HEK293 (cell line): ENCODE measurements around the gene DYNLT2B.
"Not testable (repeated sequence)": the region's sequence is repeated elsewhere in the genome, so short reads cannot be mapped to it uniquely, and the experiment has no call there.

Source experiments
- CTCF ChIA-PET: fragments of 350-600 bp; formaldehyde crosslinking; extraction: SDS; loops from one replicate; lab custom pipeline; 2021; ENCODE audit warnings: antibody characterized with exemption; lab: Yijun Ruan, JAX
- POLR2A ChIA-PET: fragments of 300-600 bp; formaldehyde crosslinking; extraction: SDS; loops from one replicate; lab custom pipeline; 2020; ENCODE audit warnings: antibody characterized with exemption, inconsistent platforms; lab: Yijun Ruan, JAX
- H3K27ac ChIP-seq: fragments of 200-500 bp; sonication (Bioruptor generic); 2 replicates; pipeline ENCODE4 v1.5.1; 2014; ENCODE audit warnings: low read depth, low read length, control low read depth, inconsistent platforms; ENCODE audit errors: extremely low read depth
- H3K36me3 ChIP-seq, 2 experiments: fragments of 200-500 bp in 1 of 2; sonication (Bioruptor generic) in 1 of 2; 1 replicate in 1 of 2; 2 replicates in 1 of 2; pipeline ENCODE4 v1.5.1; 2014 to 2017; ENCODE audit warnings: inconsistent platforms in 2 of 2, low read length in 2 of 2; ENCODE audit not compliant: control insufficient read depth in 2 of 2, insufficient read depth in 1 of 2
- H3K4me1 ChIP-seq: fragments of 200-500 bp; sonication (Bioruptor generic); 2 replicates; pipeline ENCODE4 v1.5.1; 2014; ENCODE audit warnings: mild to moderate bottlenecking, low read length, inconsistent platforms; ENCODE audit not compliant: control insufficient read depth, insufficient read depth
- H3K4me3 ChIP-seq: 2 replicates; pipeline ENCODE4 v1.5.1; 2011; ENCODE audit warnings: low read depth, mild to moderate bottlenecking, control low read depth, low read length, moderate library complexity
- H3K9me3 ChIP-seq: fragments of 200-500 bp; sonication (Bioruptor generic); 2 replicates; pipeline ENCODE4 v1.5.1; 2014; ENCODE audit warnings: low read depth, low read length, inconsistent platforms; ENCODE audit not compliant: control insufficient read depth, insufficient read depth
- EGR2 ChIP-seq: fragments of 450-650 bp; formaldehyde crosslinking; IDR thresholded peaks from 2 replicates; pipeline ENCODE4 v1.5.1; 2016; ENCODE audit warnings: low read depth, missing biosample characterization, missing genetic modification characterization
- FEZF1 ChIP-seq: fragments of 450-650 bp; formaldehyde crosslinking; IDR thresholded peaks from 2 replicates; pipeline ENCODE4 v1.5.1; 2016; ENCODE audit warnings: missing biosample characterization, missing genetic modification characterization
- GLIS2 ChIP-seq: fragments of 450-650 bp; formaldehyde crosslinking; IDR thresholded peaks from 2 replicates; pipeline ENCODE4 v1.5.1; 2016; ENCODE audit warnings: missing biosample characterization, missing genetic modification characterization
- SALL2 ChIP-seq: fragments of 450-650 bp; formaldehyde crosslinking; IDR thresholded peaks from 2 replicates; pipeline ENCODE4 v1.5.0; 2017; ENCODE audit warnings: missing biosample characterization, mild to moderate bottlenecking, missing genetic modification characterization, borderline replicate concordance
- SP3 ChIP-seq: fragments of 450-650 bp; formaldehyde crosslinking; IDR thresholded peaks from 2 replicates; pipeline ENCODE4 v1.5.1; 2016; ENCODE audit warnings: missing biosample characterization, missing genetic modification characterization
- TCF7L2 ChIP-seq: IDR thresholded peaks from 2 replicates; pipeline ENCODE4 v1.6.1; 2011; ENCODE audit warnings: low read depth, mild to moderate bottlenecking, inconsistent platforms, low read length, moderate library complexity, borderline replicate concordance
- WT1 ChIP-seq: fragments of 450-650 bp; formaldehyde crosslinking; IDR thresholded peaks from 2 replicates; pipeline ENCODE4 v1.5.1; 2016; ENCODE audit warnings: missing biosample characterization, missing genetic modification characterization
- ZBTB20 ChIP-seq: fragments of 450-650 bp; formaldehyde crosslinking; IDR thresholded peaks from 2 replicates; pipeline ENCODE4 v1.5.1; 2016; ENCODE audit warnings: missing biosample characterization, missing genetic modification characterization
- ZNF155 ChIP-seq: fragments of 450-650 bp; formaldehyde crosslinking; IDR thresholded peaks from 2 replicates; pipeline ENCODE4 v1.5.1; 2016; ENCODE audit warnings: missing biosample characterization, missing genetic modification characterization
- ZNF19 ChIP-seq: fragments of 450-650 bp; formaldehyde crosslinking; IDR thresholded peaks from 2 replicates; pipeline ENCODE4; 2016; ENCODE audit warnings: missing biosample characterization, missing genetic modification characterization, low read depth
- ZNF211 ChIP-seq: fragments of 450-650 bp; formaldehyde crosslinking; IDR thresholded peaks from 2 replicates; pipeline ENCODE4 v1.5.1; 2016; ENCODE audit warnings: low read depth, missing biosample characterization, missing genetic modification characterization
- ZNF214 ChIP-seq: fragments of 450-650 bp; formaldehyde crosslinking; IDR thresholded peaks from 2 replicates; pipeline ENCODE4 v1.5.1; 2017; ENCODE audit warnings: missing biosample characterization, mild to moderate bottlenecking, missing genetic modification characterization, borderline replicate concordance
- ZNF341 ChIP-seq: fragments of 450-650 bp; formaldehyde crosslinking; IDR thresholded peaks from 2 replicates; pipeline ENCODE4; 2016; ENCODE audit warnings: low read depth, missing biosample characterization, missing genetic modification characterization
- ZNF391 ChIP-seq: fragments of 450-650 bp; formaldehyde crosslinking; IDR thresholded peaks from 2 replicates; pipeline ENCODE4 v1.5.1; 2016; ENCODE audit warnings: low read depth, missing biosample characterization, missing genetic modification characterization, borderline replicate concordance
- ZNF473 ChIP-seq: fragments of 450-650 bp; formaldehyde crosslinking; IDR thresholded peaks from 2 replicates; pipeline ENCODE4 v1.5.1; 2017; ENCODE audit warnings: missing biosample characterization, missing genetic modification characterization
- ZNF510 ChIP-seq: fragments of 450-650 bp; formaldehyde crosslinking; IDR thresholded peaks from 2 replicates; pipeline ENCODE4 v1.5.1; 2018; ENCODE audit warnings: mild to moderate bottlenecking, missing genetic modification characterization, missing biosample characterization; ENCODE audit not compliant: insufficient replicate concordance
- ZNF585B ChIP-seq: fragments of 450-650 bp; formaldehyde crosslinking; IDR thresholded peaks from 2 replicates; pipeline ENCODE4 v1.5.1; 2016; ENCODE audit warnings: missing biosample characterization, missing genetic modification characterization
- ZNF596 ChIP-seq: fragments of 450-650 bp; IDR thresholded peaks from 2 replicates; pipeline ENCODE4 v1.5.0; 2018; ENCODE audit warnings: missing biosample characterization, mild to moderate bottlenecking, missing genetic modification characterization, moderate library complexity
- ZNF629 ChIP-seq: fragments of 450-650 bp; formaldehyde crosslinking; IDR thresholded peaks from 2 replicates; pipeline ENCODE4 v1.5.1; 2017; ENCODE audit warnings: missing biosample characterization, missing genetic modification characterization
- ZNF707 ChIP-seq: fragments of 450-650 bp; formaldehyde crosslinking; IDR thresholded peaks from 2 replicates; pipeline ENCODE4 v1.5.1; 2016; ENCODE audit warnings: missing biosample characterization, missing genetic modification characterization
- ZNF837 ChIP-seq: fragments of 450-650 bp; formaldehyde crosslinking; IDR thresholded peaks from 2 replicates; pipeline ENCODE4 v1.5.1; 2016; ENCODE audit warnings: missing biosample characterization, missing genetic modification characterization
- ZSCAN16 ChIP-seq: fragments of 450-650 bp; formaldehyde crosslinking; IDR thresholded peaks from 2 replicates; pipeline ENCODE4 v1.5.1; 2016; ENCODE audit warnings: missing biosample characterization, missing genetic modification characterization
- TF ChIP-seq, protein P1 (sequence below): fragments of 450-650 bp; formaldehyde crosslinking; IDR thresholded peaks from 2 replicates; pipeline ENCODE4 v1.5.1; 2016; ENCODE audit warnings: missing biosample characterization, missing genetic modification characterization
- TF ChIP-seq, protein P2 (sequence below): sonication (generic); formaldehyde crosslinking; IDR thresholded peaks from 2 replicates; pipeline ENCODE4 v1.8.1; 2022; ENCODE audit warnings: mild to moderate bottlenecking, moderate library complexity, missing genetic modification reagents
- TF ChIP-seq, protein P3 (sequence below): fragments of 450-650 bp; formaldehyde crosslinking; IDR thresholded peaks from 2 replicates; pipeline ENCODE4 v1.5.1; 2016; ENCODE audit warnings: missing biosample characterization, missing genetic modification characterization, borderline replicate concordance

Gene DYNLT2B

DNA sequence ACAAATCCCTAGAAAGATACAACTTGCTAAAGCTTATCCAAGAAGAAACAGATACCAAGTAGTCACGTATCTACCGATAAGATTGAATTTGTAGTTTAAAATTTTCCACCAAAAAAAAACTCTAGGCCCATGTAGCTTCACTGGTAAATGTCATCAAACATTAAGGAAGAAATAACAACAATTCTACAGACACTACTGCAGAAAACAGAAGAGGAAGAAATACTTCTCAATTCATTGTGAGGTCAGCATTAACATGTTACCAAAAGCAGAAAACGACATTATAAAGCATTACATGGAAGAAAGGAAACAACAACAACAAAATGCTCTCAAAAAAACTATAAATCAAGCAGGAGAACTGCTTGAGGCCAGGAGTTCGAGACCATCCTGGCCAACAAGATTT lies 47.7 kb upstream of the DYNLT2B start (continued):
- TF ChIP-seq, protein P1, sequence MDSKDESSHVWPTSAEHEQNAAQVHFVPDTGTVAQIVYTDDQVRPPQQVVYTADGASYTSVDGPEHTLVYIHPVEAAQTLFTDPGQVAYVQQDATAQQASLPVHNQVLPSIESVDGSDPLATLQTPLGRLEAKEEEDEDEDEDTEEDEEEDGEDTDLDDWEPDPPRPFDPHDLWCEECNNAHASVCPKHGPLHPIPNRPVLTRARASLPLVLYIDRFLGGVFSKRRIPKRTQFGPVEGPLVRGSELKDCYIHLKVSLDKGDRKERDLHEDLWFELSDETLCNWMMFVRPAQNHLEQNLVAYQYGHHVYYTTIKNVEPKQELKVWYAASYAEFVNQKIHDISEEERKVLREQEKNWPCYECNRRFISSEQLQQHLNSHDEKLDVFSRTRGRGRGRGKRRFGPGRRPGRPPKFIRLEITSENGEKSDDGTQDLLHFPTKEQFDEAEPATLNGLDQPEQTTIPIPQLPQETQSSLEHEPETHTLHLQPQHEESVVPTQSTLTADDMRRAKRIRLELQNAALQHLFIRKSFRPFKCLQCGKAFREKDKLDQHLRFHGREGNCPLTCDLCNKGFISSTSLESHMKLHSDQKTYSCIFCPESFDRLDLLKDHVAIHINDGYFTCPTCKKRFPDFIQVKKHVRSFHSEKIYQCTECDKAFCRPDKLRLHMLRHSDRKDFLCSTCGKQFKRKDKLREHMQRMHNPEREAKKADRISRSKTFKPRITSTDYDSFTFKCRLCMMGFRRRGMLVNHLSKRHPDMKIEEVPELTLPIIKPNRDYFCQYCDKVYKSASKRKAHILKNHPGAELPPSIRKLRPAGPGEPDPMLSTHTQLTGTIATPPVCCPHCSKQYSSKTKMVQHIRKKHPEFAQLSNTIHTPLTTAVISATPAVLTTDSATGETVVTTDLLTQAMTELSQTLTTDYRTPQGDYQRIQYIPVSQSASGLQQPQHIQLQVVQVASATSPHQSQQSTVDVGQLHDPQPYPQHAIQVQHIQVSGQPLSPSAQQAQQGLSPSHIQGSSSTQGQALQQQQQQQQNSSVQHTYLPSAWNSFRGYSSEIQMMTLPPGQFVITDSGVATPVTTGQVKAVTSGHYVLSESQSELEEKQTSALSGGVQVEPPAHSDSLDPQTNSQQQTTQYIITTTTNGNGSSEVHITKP (tag by site-specific recombination), result no peak
- TF ChIP-seq SALL2 (tag by site-specific recombination) (no peak), ZNF510 (no peak), ZNF629 (tag by site-specific recombination) (no peak), ZNF214 (tag by site-specific recombination) (no peak), SP3 (no peak)

DNA sequence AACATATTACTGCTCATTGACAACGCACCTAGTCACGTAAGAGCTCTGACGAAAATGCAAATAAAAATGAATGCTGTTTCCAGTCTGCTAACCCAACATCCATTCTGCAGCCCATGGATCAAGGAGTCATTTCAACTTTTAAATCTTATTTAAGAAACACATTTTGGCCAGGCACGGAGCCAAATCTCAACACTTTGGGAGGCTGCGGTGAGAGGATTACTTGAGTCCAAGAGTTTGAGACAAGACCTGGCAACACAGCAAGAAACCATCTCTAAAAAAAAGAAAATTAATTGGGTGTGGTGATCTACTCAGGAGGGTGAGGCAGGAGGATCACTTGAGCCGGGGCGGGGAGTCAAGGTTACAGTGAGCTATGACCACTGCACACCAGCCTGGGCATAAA lies 42.5 kb upstream of the DYNLT2B start:
- no peaks in the 10 kb centered on the region for H3K9me3 ChIP-seq
- H3K4me3 ChIP-seq, result no peak overlapping the region
- ChIA-PET POLR2A (no interaction called here), CTCF (no interaction called here)
- H3K36me3 ChIP-seq, result peaks cover 19 to 84% of the 10 kb centered on the region in 2 experiments
- no peaks in the 10 kb centered on the region for H3K4me1 ChIP-seq
- TF ChIP-seq ZNF19 (tag by site-specific recombination) (no peak), ZNF214 (tag by site-specific recombination) (no peak), WT1 (tag by site-specific recombination) (no peak), ZNF155 (tag by site-specific recombination) (no peak), ZNF473 (tag by site-specific recombination) (no peak), ZNF837 (tag by site-specific recombination) (no peak), TCF7L2 (no peak)
- TF ChIP-seq, protein P2, sequence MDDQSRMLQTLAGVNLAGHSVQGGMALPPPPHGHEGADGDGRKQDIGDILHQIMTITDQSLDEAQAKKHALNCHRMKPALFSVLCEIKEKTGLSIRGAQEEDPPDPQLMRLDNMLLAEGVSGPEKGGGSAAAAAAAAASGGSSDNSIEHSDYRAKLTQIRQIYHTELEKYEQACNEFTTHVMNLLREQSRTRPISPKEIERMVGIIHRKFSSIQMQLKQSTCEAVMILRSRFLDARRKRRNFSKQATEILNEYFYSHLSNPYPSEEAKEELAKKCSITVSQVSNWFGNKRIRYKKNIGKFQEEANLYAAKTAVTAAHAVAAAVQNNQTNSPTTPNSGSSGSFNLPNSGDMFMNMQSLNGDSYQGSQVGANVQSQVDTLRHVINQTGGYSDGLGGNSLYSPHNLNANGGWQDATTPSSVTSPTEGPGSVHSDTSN (CRISPR knock-in tag), result no peak
- no peak overlapping the region for H3K27ac ChIP-seq

DNA sequence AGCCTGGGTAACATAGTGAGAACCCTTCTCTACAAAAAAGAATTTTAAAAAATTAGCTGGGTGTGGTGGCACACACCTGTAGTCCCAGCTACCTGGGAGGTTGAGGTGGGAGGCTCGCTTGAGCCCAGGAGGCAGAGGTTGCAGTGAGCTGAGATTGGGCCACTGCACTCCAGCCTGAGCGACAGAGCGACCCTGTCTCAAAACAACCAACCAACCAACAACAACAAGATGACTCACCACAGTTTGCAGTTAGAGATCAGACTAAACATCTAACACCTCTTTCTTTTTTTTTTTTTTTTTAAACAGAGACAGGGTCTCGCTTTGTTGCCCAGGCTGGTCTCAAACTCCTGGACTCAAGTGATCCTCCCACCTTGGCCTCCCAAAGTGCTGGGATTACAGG lies 40.5 kb upstream of the DYNLT2B start:
- not testable (repeated sequence) for H3K27ac ChIP-seq, H3K4me1 ChIP-seq, H3K9me3 ChIP-seq, H3K4me3 ChIP-seq
- CTCF ChIA-PET, result interaction anchor here (0.7 kb wide), 1 partner anchor 82 kb away, joined by 3 read pairs; no protein-coding TSS in a partner anchor
- POLR2A ChIA-PET, result interaction anchor here (0.7 kb wide), 1 partner anchor 1784 kb away, joined by 3 read pairs; no protein-coding TSS in a partner anchor
- peaks cover 19 to 92% of the 10 kb centered on the region in 2 experiments for H3K36me3 ChIP-seq

DNA sequence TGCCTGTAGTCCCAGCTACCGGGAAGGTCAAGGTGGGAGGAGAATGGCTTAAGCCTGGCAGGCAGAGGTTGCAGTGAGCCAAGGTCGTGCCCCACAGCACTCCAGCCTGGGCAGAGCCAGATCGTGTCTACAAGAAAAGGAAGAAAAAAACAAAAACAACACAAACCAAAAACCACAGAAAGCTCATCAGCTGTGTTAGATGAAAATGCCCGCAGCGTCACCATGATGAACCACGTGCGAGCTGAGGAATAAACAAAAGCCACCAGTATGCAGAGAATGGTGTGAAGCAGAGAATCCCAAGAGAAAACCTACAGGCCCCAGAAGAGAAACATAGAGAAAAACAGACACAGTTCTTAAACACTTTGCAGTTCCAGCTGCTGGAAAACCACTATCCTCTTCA lies 39.9 kb upstream of the DYNLT2B start:
- no peak overlapping the region for H3K27ac ChIP-seq
- POLR2A ChIA-PET, result no interaction called here
- H3K36me3 ChIP-seq, result peaks cover 19 to 91% of the 10 kb centered on the region in 2 experiments
- H3K4me1 ChIP-seq, result no peaks in the 10 kb centered on the region
- H3K4me3 ChIP-seq, result no peak overlapping the region
- CTCF ChIA-PET, result interaction anchor here (1.0 kb wide), 1 partner anchor 10 kb away, joined by 3 read pairs; no protein-coding TSS in a partner anchor
- H3K9me3 ChIP-seq, result no peaks in the 10 kb centered on the region
- TF ChIP-seq ZNF707, result no peak
- TF ChIP-seq ZBTB20, result no peak
- TF ChIP-seq, protein P3, sequence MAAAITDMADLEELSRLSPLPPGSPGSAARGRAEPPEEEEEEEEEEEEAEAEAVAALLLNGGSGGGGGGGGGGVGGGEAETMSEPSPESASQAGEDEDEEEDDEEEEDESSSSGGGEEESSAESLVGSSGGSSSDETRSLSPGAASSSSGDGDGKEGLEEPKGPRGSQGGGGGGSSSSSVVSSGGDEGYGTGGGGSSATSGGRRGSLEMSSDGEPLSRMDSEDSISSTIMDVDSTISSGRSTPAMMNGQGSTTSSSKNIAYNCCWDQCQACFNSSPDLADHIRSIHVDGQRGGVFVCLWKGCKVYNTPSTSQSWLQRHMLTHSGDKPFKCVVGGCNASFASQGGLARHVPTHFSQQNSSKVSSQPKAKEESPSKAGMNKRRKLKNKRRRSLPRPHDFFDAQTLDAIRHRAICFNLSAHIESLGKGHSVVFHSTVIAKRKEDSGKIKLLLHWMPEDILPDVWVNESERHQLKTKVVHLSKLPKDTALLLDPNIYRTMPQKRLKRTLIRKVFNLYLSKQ, result no peak
- no peak for TF ChIP-seq GLIS2 (tag by site-specific recombination)
- TF ChIP-seq ZSCAN16 (tag by site-specific recombination), result no peak
- no peak for TF ChIP-seq WT1 (tag by site-specific recombination)
- TF ChIP-seq ZNF211, result no peak
- TF ChIP-seq ZNF391 (tag by site-specific recombination), result no peak
- TF ChIP-seq ZNF341 (tag by site-specific recombination), result no peak
- no peak for TF ChIP-seq ZNF585B (tag by site-specific recombination)
- no peak for TF ChIP-seq FEZF1 (tag by site-specific recombination)
- no peak for TF ChIP-seq ZNF596 (tag by site-specific recombination)
- TF ChIP-seq ZNF629 (tag by site-specific recombination), result no peak
- no peak for TF ChIP-seq ZNF510
- TF ChIP-seq EGR2 (tag by site-specific recombination), result no peak
